Ectodermal cell (in vitro differentiated cells): ENCODE results near the gene AGTRAP.

ENCODE experiments used
- H3K27ac ChIP-seq: 2 replicates; pipeline ENCODE4 v1.7.0; 2013; ENCODE audit warnings: mild to moderate bottlenecking, low read depth, low read length; ENCODE audit not compliant: insufficient read depth, poor library complexity, severe bottlenecking
- H3K27me3 ChIP-seq: 2 replicates; pipeline ENCODE4 v1.7.0; 2013; ENCODE audit warnings: mild to moderate bottlenecking, low read length; ENCODE audit not compliant: insufficient read depth, control insufficient read depth, poor library complexity, severe bottlenecking
- H3K36me3 ChIP-seq: one replicate; pipeline ENCODE4 v1.7.0; 2013; ENCODE audit warnings: low read length; ENCODE audit not compliant: control insufficient read depth, insufficient read depth
- H3K4me1 ChIP-seq: one replicate; pipeline ENCODE4 v1.7.0; 2013; ENCODE audit warnings: low read length; ENCODE audit not compliant: control insufficient read depth, insufficient read depth
- H3K4me3 ChIP-seq: 2 replicates; pipeline ENCODE4 v1.7.0; 2013; ENCODE audit warnings: low read depth, low read length, control low read depth; ENCODE audit not compliant: insufficient read depth
- H3K9me3 ChIP-seq: 2 replicates; pipeline ENCODE4 v1.7.0; 2013; ENCODE audit warnings: mild to moderate bottlenecking, low read length, moderate library complexity; ENCODE audit not compliant: control insufficient read depth
- WGBS, 2 experiments: methylation state at CpG; one replicate each; pipeline ENCODE4 v1.1.7; 2013; ENCODE audit warnings: missing lambda C conversion rate in 2 of 2; 5-methylcytosine and 5-hydroxymethylcytosine counted together

The AGTRAP gene

DNA sequence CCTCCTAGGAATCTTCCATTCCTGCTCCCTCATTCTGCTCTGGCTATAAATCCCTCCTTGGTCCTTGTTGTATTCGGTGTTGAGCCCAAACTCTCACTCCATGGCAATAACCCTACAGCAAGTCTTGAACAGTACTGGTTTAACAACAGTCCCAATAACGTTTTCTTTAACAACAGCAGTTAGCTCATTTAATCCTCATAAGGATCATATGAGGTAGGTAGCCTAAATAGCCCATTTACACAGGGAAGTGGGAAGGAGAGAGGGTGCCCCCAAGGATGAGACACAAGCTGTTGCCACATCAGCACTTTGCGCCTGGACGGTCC, 444 bp upstream of the AGTRAP start:
- Histone ChIP-seq H3K4me1 (peaks cover 20% of the 10 kb centered on the region), H3K27me3 (no peaks in the 10 kb centered on the region), H3K4me3 (peak overlapping the region; percentile 69), H3K9me3 (no peaks in the 10 kb centered on the region), H3K27ac (no peak overlapping the region), H3K36me3 (no peaks in the 10 kb centered on the region)
- 48 to 52% methylated on average over 4 of the region's 4 CpGs for WGBS, 2 experiments

DNA sequence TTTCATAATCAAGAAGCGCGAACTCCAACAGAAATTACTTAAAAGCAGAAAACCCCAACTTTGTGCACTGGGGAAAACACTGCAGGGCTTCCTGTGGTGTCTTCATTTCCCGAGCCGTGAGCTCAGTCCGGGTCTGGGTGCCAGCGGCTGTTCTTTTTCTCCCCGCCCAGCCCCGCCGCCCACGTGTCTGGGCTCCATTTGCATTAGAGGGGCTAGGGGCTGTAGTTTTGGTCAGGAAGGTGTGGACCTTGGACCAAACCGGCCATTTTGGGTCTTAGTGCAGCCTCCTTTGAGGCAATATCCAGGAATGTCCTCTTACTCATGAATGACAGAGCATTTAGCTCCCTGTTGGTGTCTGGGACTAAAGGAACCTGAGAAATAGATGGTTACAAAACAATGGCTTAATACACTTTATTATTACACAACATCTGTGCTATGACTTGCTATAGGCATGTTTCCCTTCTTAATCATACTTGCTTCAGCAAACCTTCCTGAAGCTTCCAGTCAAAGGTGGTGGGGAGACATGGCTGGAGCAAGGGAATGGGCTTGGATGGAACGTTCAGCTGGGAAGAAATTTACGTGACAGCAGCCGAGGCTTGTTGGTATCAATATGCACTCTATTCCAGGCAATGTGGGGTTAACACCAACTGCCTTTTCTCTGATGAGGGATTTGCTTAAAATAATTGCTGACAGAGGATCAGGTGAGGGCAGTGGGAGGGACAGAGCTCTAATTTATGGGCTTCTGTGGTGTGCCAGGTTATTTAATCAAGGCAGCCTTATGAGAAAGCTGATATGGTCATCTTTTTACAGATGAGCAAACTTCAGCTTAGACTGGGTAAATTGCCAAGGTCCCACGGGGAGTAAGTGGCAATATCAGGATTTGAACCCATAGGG, 1.1 kb downstream of the AGTRAP start:
- Histone ChIP-seq H3K27me3 (no peaks in the 10 kb centered on the region), H3K9me3 (no peaks in the 10 kb centered on the region), H3K4me3 (peak overlapping the region; percentile 69), H3K27ac (no peak overlapping the region), H3K4me1 (peaks cover 18% of the 10 kb centered on the region), H3K36me3 (no peaks in the 10 kb centered on the region)
- WGBS, 2 experiments, result 18 to 19% methylated on average over 15 of the region's 15 CpGs

DNA sequence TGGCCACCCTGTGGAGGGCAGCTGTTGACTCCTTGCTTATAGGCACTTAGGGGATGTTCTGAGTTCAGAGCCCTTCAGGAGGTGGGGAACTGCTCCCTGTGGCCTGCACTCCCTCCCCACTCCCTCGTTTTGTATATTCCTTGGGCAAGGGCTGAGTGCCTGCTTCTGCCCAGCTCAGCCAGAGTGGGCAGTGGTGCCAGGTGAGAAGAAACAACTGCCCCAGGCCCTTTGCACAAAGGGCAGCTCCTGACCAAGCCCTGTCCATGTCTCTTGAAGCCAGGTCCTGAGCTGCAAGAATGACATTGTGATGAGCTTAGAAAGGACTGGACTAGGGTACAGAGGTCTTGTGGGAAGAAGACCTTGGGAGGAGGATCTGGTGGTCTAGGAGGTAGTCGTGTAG, 2.2 kb downstream of the AGTRAP start:
- WGBS, 2 experiments, result 82 to 85% methylated on average over 2 of the region's 2 CpGs
- H3K4me3 ChIP-seq, result no peak overlapping the region
- no peak overlapping the region for H3K27ac ChIP-seq
- no peaks in the 10 kb centered on the region for H3K9me3 ChIP-seq
- H3K36me3 ChIP-seq, result no peaks in the 10 kb centered on the region
- H3K4me1 ChIP-seq, result peaks cover 14% of the 10 kb centered on the region
- H3K27me3 ChIP-seq, result no peaks in the 10 kb centered on the region

DNA sequence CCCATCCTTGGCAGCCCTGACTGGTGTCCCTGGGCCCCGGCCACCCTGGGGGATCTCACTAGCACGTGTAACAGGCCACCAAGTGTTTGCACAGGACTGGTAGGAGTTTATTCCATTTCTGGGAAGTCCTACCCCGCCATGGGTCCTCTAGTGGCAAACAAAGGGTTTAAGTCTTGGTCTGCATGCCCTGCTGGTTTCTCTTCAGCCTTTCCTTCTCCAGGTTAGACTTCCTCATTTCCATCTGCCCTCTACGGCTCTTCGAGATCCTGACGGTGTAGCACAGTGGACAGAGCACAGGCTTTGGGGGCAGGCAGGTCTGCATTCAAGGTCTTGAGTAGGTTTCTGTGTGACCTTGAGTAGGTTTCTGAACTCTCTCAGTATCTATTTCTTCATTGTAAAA, 2.8 kb downstream of the AGTRAP start:
- Histone ChIP-seq H3K9me3 (no peaks in the 10 kb centered on the region), H3K27me3 (no peaks in the 10 kb centered on the region), H3K27ac (no peak overlapping the region), H3K36me3 (no peaks in the 10 kb centered on the region), H3K4me1 (peaks cover 14% of the 10 kb centered on the region), H3K4me3 (no peak overlapping the region)
- 90 to 91% methylated on average over 6 of the region's 6 CpGs for WGBS, 2 experiments

DNA sequence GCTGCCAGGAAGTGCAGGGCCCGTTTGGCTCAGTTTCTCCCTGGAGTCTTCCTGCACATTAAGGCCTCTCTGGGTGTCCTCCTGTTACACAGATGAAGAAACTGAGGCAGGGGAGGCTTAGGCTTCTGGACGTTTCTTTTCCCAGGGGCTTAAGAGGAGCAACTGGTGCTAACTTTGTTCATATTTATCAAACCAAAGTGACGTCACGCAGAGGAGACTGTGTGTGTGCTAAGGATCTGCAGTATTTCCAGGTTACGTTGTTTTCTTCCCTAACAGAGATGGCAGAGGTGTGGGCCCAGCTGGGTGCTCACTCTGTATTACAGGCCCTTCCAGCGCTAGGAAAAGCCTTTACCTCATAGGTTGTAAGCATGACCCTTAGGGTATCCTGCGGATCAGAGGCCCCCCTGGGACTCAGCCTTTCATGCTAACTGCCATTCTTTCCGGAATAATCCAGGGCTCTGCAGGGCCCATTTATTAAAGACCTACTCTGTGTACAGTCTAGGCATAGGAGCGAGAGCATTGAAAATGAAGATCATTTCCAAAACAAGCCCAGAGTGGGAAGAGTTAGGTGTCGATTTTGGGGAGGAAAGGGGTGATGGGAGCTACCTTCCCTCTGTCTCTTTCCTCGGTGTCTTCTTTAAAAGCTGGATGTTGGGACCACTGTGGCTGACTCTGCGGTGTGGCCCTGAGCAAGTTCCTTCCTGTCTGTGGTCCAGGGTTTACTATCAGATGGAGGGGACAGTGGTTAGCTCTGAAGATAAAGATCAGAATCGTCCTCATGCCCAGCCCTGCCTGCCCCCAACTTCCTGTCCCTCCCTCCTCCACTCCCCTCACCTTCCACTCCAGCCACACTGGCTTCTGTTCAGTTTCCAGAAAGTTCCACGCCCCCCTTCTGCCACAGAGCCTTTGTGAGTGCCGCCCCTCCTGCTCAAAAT, 4.6 kb downstream of the AGTRAP start:
- Histone ChIP-seq H3K27me3 (no peaks in the 10 kb centered on the region), H3K4me3 (no peak overlapping the region), H3K4me1 (peaks cover 13% of the 10 kb centered on the region), H3K36me3 (no peaks in the 10 kb centered on the region), H3K27ac (no peak overlapping the region), H3K9me3 (no peaks in the 10 kb centered on the region)
- WGBS, 2 experiments, result 78 to 79% methylated on average over 15 of the region's 15 CpGs

DNA sequence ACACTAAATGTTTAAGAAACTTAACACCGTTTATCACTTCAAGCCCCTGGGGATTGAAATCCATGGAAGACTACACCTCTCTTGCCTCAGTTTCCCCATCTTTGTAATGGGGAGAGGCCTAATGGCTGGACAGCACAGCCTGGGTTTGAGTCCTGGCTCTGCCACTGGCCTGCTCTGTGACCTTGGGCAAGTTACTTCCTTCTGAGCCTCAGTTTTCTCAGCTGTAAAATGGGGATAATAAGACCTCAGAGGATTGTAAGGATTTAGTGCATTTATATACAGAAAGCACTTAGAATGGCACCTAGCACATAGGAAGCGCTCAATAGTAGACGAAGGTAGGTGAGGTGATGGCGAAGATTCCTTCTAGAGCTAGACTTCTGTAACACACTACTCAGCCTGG, 5.5 kb downstream of the AGTRAP start:
- H3K27me3 ChIP-seq, result no peaks in the 10 kb centered on the region
- peaks cover 10% of the 10 kb centered on the region for H3K4me1 ChIP-seq
- H3K27ac ChIP-seq, result no peak overlapping the region
- 92 to 97% methylated on average over 4 of the region's 4 CpGs for WGBS, 2 experiments
- H3K9me3 ChIP-seq, result no peaks in the 10 kb centered on the region
- no peak overlapping the region for H3K4me3 ChIP-seq
- H3K36me3 ChIP-seq, result no peaks in the 10 kb centered on the region

DNA sequence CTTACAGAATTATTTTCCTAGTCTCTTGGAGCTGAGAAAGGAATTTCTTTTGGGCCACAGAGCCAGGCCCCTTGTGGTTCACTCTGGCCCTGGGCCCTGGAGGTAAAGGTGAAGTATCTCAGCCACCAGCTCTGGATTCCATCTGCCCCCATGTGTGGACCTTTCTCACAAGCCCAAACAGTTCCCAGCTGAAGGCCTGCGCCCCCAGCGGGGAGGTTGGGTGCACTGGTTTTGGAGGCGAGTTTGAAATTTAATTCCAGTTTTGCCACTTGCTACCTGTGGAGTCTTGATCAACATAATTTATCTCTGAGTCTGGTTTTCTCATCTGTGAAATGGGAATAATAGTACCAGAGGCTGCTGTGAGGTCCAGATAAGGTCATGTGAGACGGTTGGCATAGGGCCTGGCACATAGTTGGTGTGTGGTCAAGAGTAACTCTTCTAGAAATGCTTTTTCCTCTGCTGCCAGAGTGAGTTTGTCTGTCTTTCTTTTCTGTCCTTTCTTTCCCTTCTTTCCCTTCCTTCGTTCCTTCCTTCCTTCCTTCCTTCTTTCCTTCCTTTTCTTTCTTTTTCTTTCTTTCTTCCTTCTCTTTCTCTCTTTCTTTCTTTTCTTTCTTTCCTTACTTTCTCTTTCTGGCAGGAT, 6.1 kb downstream of the AGTRAP start:
- Histone ChIP-seq H3K27ac (no peak overlapping the region), H3K27me3 (no peaks in the 10 kb centered on the region), H3K9me3 (no peaks in the 10 kb centered on the region), H3K4me3 (no peak overlapping the region), H3K4me1 (peaks cover 8% of the 10 kb centered on the region), H3K36me3 (no peaks in the 10 kb centered on the region)
- 91 to 93% methylated on average over 5 of the region's 5 CpGs for WGBS, 2 experiments

DNA sequence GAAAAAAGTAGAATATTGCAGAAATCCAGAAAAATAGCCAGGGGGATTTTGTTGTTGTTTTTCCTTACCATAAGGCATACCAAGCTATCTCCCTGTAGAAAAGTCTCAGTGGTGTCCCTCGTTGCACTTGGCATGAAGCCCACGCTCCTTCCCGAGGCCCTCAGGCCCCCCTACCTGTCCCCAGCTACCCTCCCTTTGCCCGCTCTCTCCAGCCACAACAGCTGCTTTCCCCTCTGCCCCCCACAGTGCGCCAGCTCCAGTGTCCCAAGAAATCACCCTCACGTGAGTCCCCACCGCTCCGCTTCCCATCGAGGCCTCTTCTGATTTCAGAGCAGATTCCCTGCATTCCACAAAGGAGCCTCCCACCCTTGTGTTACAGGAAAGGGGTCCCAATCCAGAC, 8.4 kb downstream of the AGTRAP start:
- no peak overlapping the region for H3K4me3 ChIP-seq
- no peaks in the 10 kb centered on the region for H3K27me3 ChIP-seq
- peaks cover 4% of the 10 kb centered on the region for H3K36me3 ChIP-seq
- no peaks in the 10 kb centered on the region for H3K9me3 ChIP-seq
- H3K27ac ChIP-seq, result no peak overlapping the region
- H3K4me1 ChIP-seq, result peaks cover 7% of the 10 kb centered on the region
- WGBS, 2 experiments, result 87 to 88% methylated on average over 9 of the region's 9 CpGs

DNA sequence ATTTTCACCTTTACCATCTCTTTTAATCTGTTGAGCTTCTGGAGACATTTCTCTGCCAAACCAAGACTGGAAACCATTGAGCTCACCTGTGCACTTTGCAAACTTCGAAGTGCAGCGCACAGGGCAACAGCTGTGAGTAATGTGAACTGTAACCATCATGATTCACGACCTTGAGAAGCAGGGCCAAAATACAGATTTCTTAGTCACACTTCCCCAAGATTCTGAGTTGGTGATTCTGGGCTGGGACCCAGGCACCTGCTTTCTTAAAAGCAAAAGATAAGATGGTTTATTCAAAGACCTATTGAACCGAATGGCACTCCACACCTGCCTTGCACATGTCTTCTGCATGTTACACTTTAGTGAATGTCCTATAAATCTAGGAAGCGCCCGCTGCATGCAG, 10.2 kb downstream of the AGTRAP start:
- Histone ChIP-seq H3K9me3 (no peaks in the 10 kb centered on the region), H3K4me3 (no peak overlapping the region), H3K27me3 (no peaks in the 10 kb centered on the region), H3K36me3 (peaks cover 4% of the 10 kb centered on the region), H3K27ac (no peak overlapping the region), H3K4me1 (peaks cover 3% of the 10 kb centered on the region)
- WGBS, 2 experiments, result 96 to 97% methylated on average over 6 of the region's 6 CpGs
